ENCODE data around the gene SP7.
"Not testable (repeated sequence)": the region's sequence is repeated elsewhere in the genome, so short reads cannot be mapped to it uniquely, and the experiment has no call there.

The SP7 gene

DNA sequence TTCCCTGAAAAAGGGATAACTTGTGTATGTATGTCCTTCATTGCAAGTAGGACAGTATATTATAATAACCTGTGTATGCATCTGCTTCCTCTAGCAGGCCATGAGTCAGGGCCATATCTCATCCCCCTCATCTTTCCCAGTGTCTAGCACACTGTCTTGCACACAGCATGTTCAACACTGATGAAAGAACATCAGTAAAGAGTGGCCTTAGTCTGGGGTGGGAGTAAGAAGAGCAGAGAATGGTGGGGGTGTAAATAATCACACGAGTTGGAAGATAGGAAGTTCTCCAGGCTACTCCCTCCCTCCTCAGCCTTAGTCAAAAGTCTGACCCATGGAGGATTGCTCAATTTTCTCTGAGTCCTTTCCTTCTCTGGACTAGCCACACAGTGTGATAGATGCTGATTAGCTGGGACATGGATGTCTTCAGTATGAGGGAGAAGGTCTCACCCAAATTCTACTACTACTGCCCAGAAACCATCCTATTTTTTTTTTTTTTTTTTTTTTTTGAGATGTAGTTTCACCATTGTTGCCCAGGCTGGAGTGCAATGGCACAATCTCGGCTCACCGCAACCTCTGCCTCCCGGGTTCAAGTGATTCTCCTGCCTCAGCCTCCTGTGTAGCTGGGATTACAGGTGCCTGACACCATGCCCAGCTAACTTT lies 29.2 kb upstream of the SP7 start:
- no peaks in the 10 kb centered on the region for H3F3A ChIP-seq (ENCODE audit: low read depth)
- no peak overlapping the region for H3K4me2 ChIP-seq (ENCODE audit: low read depth, low read length, poor library complexity, severe bottlenecking)
- no peaks in the 10 kb centered on the region for H3K79me2 ChIP-seq (ENCODE audit: insufficient read depth, low read length)
- H2AFZ ChIP-seq (ENCODE audit: low read length): peak overlapping the region; percentile 76; the same call in 1 of the 2 replicates
- H3K4me3 ChIP-seq (ENCODE audit: low read length, poor library complexity, severe bottlenecking): no peak overlapping the region
- no peaks in the 10 kb centered on the region for H4K20me1 ChIP-seq (ENCODE audit: insufficient read depth, low read length, poor library complexity, severe bottlenecking)
- H3K9me3 ChIP-seq (ENCODE audit: insufficient read depth, low read depth, low read length): no peaks in the 10 kb centered on the region
- no peaks in the 10 kb centered on the region for H3K9me2 ChIP-seq (replicated peaks; ENCODE audit: low read depth, low read length)
- no peaks in the 10 kb centered on the region for H3K27me3 ChIP-seq (ENCODE audit: insufficient read depth, low read length, poor library complexity, severe bottlenecking)
- H3K4me1 ChIP-seq (ENCODE audit: insufficient read depth, low read length, poor library complexity, severe bottlenecking): peaks cover 3% of the 10 kb centered on the region
- no peaks in the 10 kb centered on the region for H3K36me3 ChIP-seq (ENCODE audit: insufficient read depth, low read length)
- no peak for TF ChIP-seq EZH2phosphoT487 (IDR thresholded peaks at IDR 0.05; ENCODE audit: borderline replicate concordance)
- TF ChIP-seq, protein P1, sequence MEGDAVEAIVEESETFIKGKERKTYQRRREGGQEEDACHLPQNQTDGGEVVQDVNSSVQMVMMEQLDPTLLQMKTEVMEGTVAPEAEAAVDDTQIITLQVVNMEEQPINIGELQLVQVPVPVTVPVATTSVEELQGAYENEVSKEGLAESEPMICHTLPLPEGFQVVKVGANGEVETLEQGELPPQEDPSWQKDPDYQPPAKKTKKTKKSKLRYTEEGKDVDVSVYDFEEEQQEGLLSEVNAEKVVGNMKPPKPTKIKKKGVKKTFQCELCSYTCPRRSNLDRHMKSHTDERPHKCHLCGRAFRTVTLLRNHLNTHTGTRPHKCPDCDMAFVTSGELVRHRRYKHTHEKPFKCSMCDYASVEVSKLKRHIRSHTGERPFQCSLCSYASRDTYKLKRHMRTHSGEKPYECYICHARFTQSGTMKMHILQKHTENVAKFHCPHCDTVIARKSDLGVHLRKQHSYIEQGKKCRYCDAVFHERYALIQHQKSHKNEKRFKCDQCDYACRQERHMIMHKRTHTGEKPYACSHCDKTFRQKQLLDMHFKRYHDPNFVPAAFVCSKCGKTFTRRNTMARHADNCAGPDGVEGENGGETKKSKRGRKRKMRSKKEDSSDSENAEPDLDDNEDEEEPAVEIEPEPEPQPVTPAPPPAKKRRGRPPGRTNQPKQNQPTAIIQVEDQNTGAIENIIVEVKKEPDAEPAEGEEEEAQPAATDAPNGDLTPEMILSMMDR (conservative IDR thresholded peaks at IDR 0.05; ENCODE audit: low read length): no peak
- no peak overlapping the region for H3K9ac ChIP-seq (ENCODE audit: low read depth, low read length, poor library complexity, severe bottlenecking)

DNA sequence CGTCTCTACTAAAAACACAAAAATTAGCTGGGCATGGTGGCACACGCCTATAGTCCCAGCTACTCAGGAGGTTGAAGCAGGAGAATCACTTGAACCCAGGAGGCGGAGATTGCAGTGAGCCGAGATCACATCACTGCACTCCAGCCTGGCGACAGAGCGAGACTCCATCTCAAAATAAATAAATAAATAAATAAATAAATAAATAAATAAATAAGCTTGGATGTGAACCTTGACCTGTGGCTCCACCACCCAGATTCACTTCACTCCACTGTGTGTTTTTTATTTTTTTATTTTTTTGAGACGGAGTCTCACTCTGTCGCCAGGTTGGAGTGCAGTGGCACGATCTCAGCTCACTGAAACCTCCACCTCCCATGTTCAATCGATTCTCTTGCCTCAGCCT lies 25.5 kb upstream of the SP7 start:
- not testable (repeated sequence) for H2AFZ ChIP-seq (ENCODE audit: low read length); H3K4me3 ChIP-seq (ENCODE audit: low read length, poor library complexity, severe bottlenecking); H4K20me1 ChIP-seq (ENCODE audit: insufficient read depth, low read length, poor library complexity, severe bottlenecking); H3K4me1 ChIP-seq (ENCODE audit: insufficient read depth, low read length, poor library complexity, severe bottlenecking); H3K9me2 ChIP-seq (replicated peaks; ENCODE audit: low read depth, low read length); H3K79me2 ChIP-seq (ENCODE audit: insufficient read depth, low read length); H3F3A ChIP-seq (ENCODE audit: low read depth); H3K9ac ChIP-seq (ENCODE audit: low read depth, low read length, poor library complexity, severe bottlenecking); H3K4me2 ChIP-seq (ENCODE audit: low read depth, low read length, poor library complexity, severe bottlenecking); H3K27me3 ChIP-seq (ENCODE audit: insufficient read depth, low read length, poor library complexity, severe bottlenecking); H3K9me3 ChIP-seq (ENCODE audit: insufficient read depth, low read depth, low read length); H3K36me3 ChIP-seq (ENCODE audit: insufficient read depth, low read length)

DNA sequence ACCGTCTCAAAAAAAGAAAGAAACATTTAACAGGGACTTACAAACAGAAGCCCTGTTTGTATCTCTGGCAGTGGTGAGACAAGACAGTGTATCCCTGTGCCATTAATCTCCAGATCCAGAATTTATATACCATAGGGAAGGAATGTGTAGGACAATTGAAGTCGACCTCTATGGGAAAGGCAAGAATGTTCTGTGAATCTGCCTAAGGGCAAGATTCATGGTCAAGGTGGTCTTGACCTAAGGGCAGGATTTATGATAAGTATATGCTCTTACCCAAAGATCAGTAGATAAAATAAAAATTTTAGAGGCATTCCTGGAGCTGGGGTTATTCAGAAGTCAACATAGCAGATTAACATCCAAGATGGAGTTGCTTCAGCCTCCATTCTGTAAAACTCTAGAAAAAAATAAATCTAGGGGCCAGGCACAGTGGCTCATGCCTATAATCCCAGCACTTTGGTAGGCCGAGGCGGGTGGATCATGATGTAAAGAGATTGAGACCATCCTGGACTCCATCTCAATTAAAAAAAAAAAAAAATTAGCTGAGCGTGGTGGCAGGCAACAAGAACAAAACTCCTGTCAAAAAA lies 22.8 kb upstream of the SP7 start:
- TF ChIP-seq, protein P1 (conservative IDR thresholded peaks at IDR 0.05; ENCODE audit: low read length): no peak
- TF ChIP-seq EZH2phosphoT487 (IDR thresholded peaks at IDR 0.05; ENCODE audit: borderline replicate concordance): no peak
- H3K4me2 ChIP-seq (ENCODE audit: low read depth, low read length, poor library complexity, severe bottlenecking): no peak overlapping the region
- no peak overlapping the region for H3K9ac ChIP-seq (ENCODE audit: low read depth, low read length, poor library complexity, severe bottlenecking)
- H3K27me3 ChIP-seq (ENCODE audit: insufficient read depth, low read length, poor library complexity, severe bottlenecking): no peaks in the 10 kb centered on the region
- no peaks in the 10 kb centered on the region for H3K36me3 ChIP-seq (ENCODE audit: insufficient read depth, low read length)
- H3K9me2 ChIP-seq (replicated peaks; ENCODE audit: low read depth, low read length): no peaks in the 10 kb centered on the region
- no peak overlapping the region for H2AFZ ChIP-seq (ENCODE audit: low read length)
- no peaks in the 10 kb centered on the region for H3K79me2 ChIP-seq (ENCODE audit: insufficient read depth, low read length)
- H3K4me1 ChIP-seq (ENCODE audit: insufficient read depth, low read length, poor library complexity, severe bottlenecking): no peaks in the 10 kb centered on the region
- H3K9me3 ChIP-seq (ENCODE audit: insufficient read depth, low read depth, low read length): no peaks in the 10 kb centered on the region
- H4K20me1 ChIP-seq (ENCODE audit: insufficient read depth, low read length, poor library complexity, severe bottlenecking): no peaks in the 10 kb centered on the region
- no peak overlapping the region for H3K4me3 ChIP-seq (ENCODE audit: low read length, poor library complexity, severe bottlenecking)
- no peaks in the 10 kb centered on the region for H3F3A ChIP-seq (ENCODE audit: low read depth)

DNA sequence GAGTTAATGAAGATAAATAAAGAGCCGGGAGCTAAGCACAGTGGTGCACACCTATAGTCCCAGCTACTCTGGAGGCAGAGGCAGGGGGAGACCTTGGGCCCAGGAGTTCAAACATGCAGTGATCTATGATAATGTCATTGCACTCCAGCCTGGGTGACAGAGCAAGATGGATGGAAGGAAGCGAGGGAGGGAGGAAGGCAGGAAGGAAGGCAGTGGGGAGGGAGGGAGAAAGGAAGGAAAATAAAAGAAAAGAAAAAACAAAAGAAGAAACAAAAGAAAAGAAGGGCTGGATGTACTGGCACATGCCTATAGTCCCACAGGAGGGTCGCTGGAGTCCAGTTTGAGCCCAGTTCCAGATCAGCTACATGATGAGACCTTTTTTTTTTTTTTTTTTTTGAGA lies 19.0 kb upstream of the SP7 start:
- H3K4me1 ChIP-seq (ENCODE audit: insufficient read depth, low read length, poor library complexity, severe bottlenecking): no peaks in the 10 kb centered on the region
- H4K20me1 ChIP-seq (ENCODE audit: insufficient read depth, low read length, poor library complexity, severe bottlenecking): no peaks in the 10 kb centered on the region
- no peak overlapping the region for H3K9ac ChIP-seq (ENCODE audit: low read depth, low read length, poor library complexity, severe bottlenecking)
- TF ChIP-seq EZH2phosphoT487 (IDR thresholded peaks at IDR 0.05; ENCODE audit: borderline replicate concordance): no peak
- TF ChIP-seq, protein P1 (conservative IDR thresholded peaks at IDR 0.05; ENCODE audit: low read length): no peak
- H3K9me3 ChIP-seq (ENCODE audit: insufficient read depth, low read depth, low read length): no peaks in the 10 kb centered on the region
- no peak overlapping the region for H3K4me3 ChIP-seq (ENCODE audit: low read length, poor library complexity, severe bottlenecking)
- H3F3A ChIP-seq (ENCODE audit: low read depth): no peaks in the 10 kb centered on the region
- H2AFZ ChIP-seq (ENCODE audit: low read length): 0 out of 2 replicates have a peak overlapping the region, but pooled peaks have one; percentile 60
- H3K36me3 ChIP-seq (ENCODE audit: insufficient read depth, low read length): no peaks in the 10 kb centered on the region
- no peaks in the 10 kb centered on the region for H3K9me2 ChIP-seq (replicated peaks; ENCODE audit: low read depth, low read length)
- H3K4me2 ChIP-seq (ENCODE audit: low read depth, low read length, poor library complexity, severe bottlenecking): no peak overlapping the region
- H3K79me2 ChIP-seq (ENCODE audit: insufficient read depth, low read length): no peaks in the 10 kb centered on the region
- H3K27me3 ChIP-seq (ENCODE audit: insufficient read depth, low read length, poor library complexity, severe bottlenecking): no peaks in the 10 kb centered on the region

Data from Loucy (cell line).